ENCODE measurements around the gene SPAG16. TPM values are rescaled to one million over a fixed set of nuclear protein-coding genes. Genes with fewer than 3 reads are reported as not detected.

Gene SPAG16
- total RNA-seq, 1 experiment from 2014 or later, result 21.5 TPM

DNA sequence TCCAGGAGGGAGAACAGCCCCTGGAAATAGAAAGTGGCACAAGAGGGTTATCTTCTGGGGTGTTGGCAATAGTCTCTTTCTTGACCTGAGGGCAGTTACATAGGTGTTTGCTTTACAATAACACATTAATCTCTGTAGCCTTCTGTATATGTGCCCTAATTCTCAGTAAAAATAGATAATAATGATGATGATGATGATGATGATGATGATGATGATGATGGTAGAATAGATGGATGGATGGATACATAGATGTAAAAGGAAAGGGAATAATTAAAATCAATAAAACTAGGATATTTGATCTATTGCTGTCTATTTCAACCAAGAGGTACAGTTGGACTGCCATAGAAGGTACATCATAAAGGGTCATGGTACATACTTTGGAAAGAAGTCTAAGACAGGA, 948.9 kb downstream of the SPAG16 start:
- Mint-ChIP-seq H3K27me3 (ENCODE audit: insufficient read depth, unreplicated experiment) (peaks cover 2% of the 10 kb centered on the region), H3K27ac (ENCODE audit: unreplicated experiment) (no peak overlapping the region), H3K4me1 (ENCODE audit: low read depth, unreplicated experiment) (no peaks in the 10 kb centered on the region), H3K36me3 (ENCODE audit: insufficient read depth, unreplicated experiment) (no peaks in the 10 kb centered on the region), H3K4me3 (ENCODE audit: unreplicated experiment) (no peak overlapping the region), H3K9me3 (ENCODE audit: unreplicated experiment) (no peaks in the 10 kb centered on the region)
- Histone ChIP-seq H3K9me3 (no peaks in the 10 kb centered on the region), H3K36me3 (ENCODE audit: control insufficient read depth, insufficient read depth, low read length) (no peaks in the 10 kb centered on the region), H3K4me3 (ENCODE audit: low read depth, low read length) (no peak overlapping the region), H3K27me3 (replicated peaks; ENCODE audit: control insufficient read depth, insufficient read depth, low read length) (no peaks in the 10 kb centered on the region), H3K4me1 (no peaks in the 10 kb centered on the region)
- POLR2A ChIA-PET, result no interaction called here
- BruUV-seq (replicated peaks), result no TSS peak
- intact Hi-C loops (cut with micrococcal nuclease; ENCODE audit: unreplicated experiment), result no loop called here
- CTCF ChIA-PET, result no interaction called here
- DNase-seq, result no peak
- no peak for TF ChIP-seq CTCF (IDR thresholded peaks at IDR 0.05; ENCODE audit: insufficient read depth in 1 of 2, low read depth in 1 of 2, low read length in 1 of 2, severe bottlenecking in 1 of 2, unreplicated experiment in 1 of 2)

- Mint-ChIP-seq H3K27me3 (ENCODE audit: insufficient read depth, unreplicated experiment) (no peaks in the 10 kb centered on the region), H3K36me3 (ENCODE audit: insufficient read depth, unreplicated experiment) (no peaks in the 10 kb centered on the region), H3K4me3 (ENCODE audit: unreplicated experiment) (no peak overlapping the region), H3K9me3 (ENCODE audit: unreplicated experiment) (no peaks in the 10 kb centered on the region), H3K27ac (ENCODE audit: unreplicated experiment) (no peak overlapping the region), H3K4me1 (ENCODE audit: low read depth, unreplicated experiment) (no peaks in the 10 kb centered on the region)
- TF ChIP-seq CTCF (IDR thresholded peaks at IDR 0.05; ENCODE audit: insufficient read depth in 1 of 2, low read depth in 1 of 2, low read length in 1 of 2, severe bottlenecking in 1 of 2, unreplicated experiment in 1 of 2), result no peak
- POLR2A ChIA-PET, result no interaction called here
- H3K4me1 ChIP-seq, result no peaks in the 10 kb centered on the region
- BruUV-seq (replicated peaks), result no TSS peak
- H3K36me3 ChIP-seq (ENCODE audit: control insufficient read depth, insufficient read depth, low read length), result no peaks in the 10 kb centered on the region
- intact Hi-C loops (cut with micrococcal nuclease; ENCODE audit: unreplicated experiment), result no loop called here
- DNase-seq, result no peak
- H3K27me3 ChIP-seq (replicated peaks; ENCODE audit: control insufficient read depth, insufficient read depth, low read length), result no peaks in the 10 kb centered on the region
- no peaks in the 10 kb centered on the region for H3K9me3 ChIP-seq
- no peak overlapping the region for H3K4me3 ChIP-seq (ENCODE audit: low read depth, low read length)
- CTCF ChIA-PET, result no interaction called here
Observed at GRCh38 chr2:214242797-214243196, 958.5 kb downstream of the SPAG16 start.

GRCh38 chr2:214244847-214245246, 960.6 kb downstream of the SPAG16 start:
- no peaks in the 10 kb centered on the region for H3K4me1 Mint-ChIP-seq (ENCODE audit: low read depth, unreplicated experiment)

More at GRCh38 chr2:214244847-214245246, 960.6 kb downstream of the SPAG16 start:
- H3K4me3 ChIP-seq (ENCODE audit: low read depth, low read length), result no peak overlapping the region
- Mint-ChIP-seq H3K9me3 (ENCODE audit: unreplicated experiment) (no peaks in the 10 kb centered on the region), H3K4me3 (ENCODE audit: unreplicated experiment) (no peak overlapping the region), H3K36me3 (ENCODE audit: insufficient read depth, unreplicated experiment) (no peaks in the 10 kb centered on the region), H3K27me3 (ENCODE audit: insufficient read depth, unreplicated experiment) (no peaks in the 10 kb centered on the region), H3K27ac (ENCODE audit: unreplicated experiment) (no peak overlapping the region)
- H3K4me1 ChIP-seq, result no peaks in the 10 kb centered on the region
- ChIA-PET CTCF (no interaction called here), POLR2A (no interaction called here)
- H3K27me3 ChIP-seq (replicated peaks; ENCODE audit: control insufficient read depth, insufficient read depth, low read length), result no peaks in the 10 kb centered on the region
- TF ChIP-seq CTCF (IDR thresholded peaks at IDR 0.05; ENCODE audit: insufficient read depth in 1 of 2, low read depth in 1 of 2, low read length in 1 of 2, severe bottlenecking in 1 of 2, unreplicated experiment in 1 of 2), result no peak
- intact Hi-C loops (cut with micrococcal nuclease; ENCODE audit: unreplicated experiment), result no loop called here
- no peaks in the 10 kb centered on the region for H3K36me3 ChIP-seq (ENCODE audit: control insufficient read depth, insufficient read depth, low read length)
- DNase-seq, result no peak
- no peaks in the 10 kb centered on the region for H3K9me3 ChIP-seq
- no TSS peak for BruUV-seq (replicated peaks)
